GM12865 (cell line): ENCODE measurements around the gene PEX16.

ENCODE experiments used
- DNase-seq: peaks from one replicate; pipeline ENCODE4 v3.0.0; 2010; ENCODE audit warnings: low read depth
- H3K4me3 ChIP-seq: 2 replicates; pipeline ENCODE4 v1.5.1; 2011; ENCODE audit warnings: mild to moderate bottlenecking, low read depth, low read length, control low read depth
- TF ChIP-seq, protein P1 (sequence below): IDR thresholded peaks from 2 replicates; pipeline ENCODE4 v1.5.1; 2011; ENCODE audit warnings: low read length, control low read depth, low read depth, inconsistent platforms; ENCODE audit not compliant: insufficient read depth; ENCODE audit errors: missing control alignments

PEX16 gene

DNA sequence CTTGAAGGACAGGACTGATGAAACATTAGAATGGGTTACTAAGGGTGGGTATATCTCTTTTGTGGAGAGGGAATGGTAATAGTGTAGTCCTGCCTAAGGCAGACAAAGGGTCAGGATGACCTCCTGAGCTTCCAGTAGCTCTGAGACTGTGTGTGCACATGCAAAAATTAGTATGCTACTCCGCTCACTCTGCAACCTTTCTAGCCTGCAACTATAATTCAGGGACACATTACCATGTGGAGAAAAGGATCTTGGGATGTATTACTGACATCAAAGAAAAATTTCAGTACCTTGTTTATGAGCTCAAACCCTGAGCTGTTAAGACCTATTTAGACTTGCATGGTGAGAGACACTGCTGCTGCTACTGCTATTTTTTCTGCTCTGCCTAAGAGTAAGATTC, 30.2 kb upstream of the PEX16 start:
- TF ChIP-seq, protein P1, sequence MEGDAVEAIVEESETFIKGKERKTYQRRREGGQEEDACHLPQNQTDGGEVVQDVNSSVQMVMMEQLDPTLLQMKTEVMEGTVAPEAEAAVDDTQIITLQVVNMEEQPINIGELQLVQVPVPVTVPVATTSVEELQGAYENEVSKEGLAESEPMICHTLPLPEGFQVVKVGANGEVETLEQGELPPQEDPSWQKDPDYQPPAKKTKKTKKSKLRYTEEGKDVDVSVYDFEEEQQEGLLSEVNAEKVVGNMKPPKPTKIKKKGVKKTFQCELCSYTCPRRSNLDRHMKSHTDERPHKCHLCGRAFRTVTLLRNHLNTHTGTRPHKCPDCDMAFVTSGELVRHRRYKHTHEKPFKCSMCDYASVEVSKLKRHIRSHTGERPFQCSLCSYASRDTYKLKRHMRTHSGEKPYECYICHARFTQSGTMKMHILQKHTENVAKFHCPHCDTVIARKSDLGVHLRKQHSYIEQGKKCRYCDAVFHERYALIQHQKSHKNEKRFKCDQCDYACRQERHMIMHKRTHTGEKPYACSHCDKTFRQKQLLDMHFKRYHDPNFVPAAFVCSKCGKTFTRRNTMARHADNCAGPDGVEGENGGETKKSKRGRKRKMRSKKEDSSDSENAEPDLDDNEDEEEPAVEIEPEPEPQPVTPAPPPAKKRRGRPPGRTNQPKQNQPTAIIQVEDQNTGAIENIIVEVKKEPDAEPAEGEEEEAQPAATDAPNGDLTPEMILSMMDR = no peak
- H3K4me3 ChIP-seq = no peak overlapping the region
- no peak for DNase-seq

DNA sequence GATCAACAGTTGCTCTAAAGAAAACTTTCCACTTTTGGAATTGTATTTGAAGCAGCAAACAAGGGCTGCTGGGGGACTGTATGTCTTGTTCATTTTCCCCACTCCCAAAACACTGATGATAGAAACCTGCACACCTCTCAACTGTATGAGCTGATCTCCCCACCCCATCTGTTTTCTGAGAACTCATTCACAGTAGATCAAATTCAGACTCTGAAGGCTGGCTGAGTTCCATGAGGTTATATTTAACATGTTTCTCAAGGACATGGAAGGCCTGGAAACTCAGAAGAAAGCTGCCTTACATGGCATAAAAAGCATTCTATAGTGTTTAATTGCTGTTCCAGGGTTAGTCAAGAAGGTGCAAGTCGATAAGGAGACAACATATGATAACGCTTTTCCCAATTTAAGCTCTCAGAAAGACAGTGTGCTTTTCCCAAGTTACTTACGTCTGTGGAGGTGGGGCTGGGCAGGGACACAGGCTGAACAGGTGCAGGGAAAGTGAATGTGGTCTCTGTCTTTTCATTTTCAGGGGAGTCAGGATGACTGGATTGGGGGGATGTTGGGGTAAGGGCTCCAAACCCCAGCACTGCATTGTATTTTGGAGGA, 27.8 kb upstream of the PEX16 start:
- H3K4me3 ChIP-seq = no peak overlapping the region
- DNase-seq = no peak
- TF ChIP-seq, protein P1 = no peak

DNA sequence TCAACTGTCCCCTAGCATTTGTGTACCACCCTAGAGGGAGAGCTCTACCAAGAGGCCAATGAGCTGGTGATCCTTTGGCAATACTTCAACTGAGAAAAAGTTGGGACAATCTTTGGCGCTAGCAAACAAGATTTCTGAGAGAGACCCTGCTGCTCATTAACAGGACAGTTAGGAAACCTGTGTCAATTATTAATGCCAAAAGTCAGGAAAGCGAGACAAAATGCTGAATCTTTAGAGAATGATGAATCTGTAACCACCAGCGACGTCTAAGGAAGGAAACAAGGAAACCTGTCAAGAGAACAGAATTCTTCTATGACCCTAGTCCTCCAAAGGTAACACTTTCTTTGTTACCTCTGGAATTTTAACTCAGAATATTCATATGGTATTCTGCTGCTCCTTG, 24.7 kb upstream of the PEX16 start:
- no peak for DNase-seq
- TF ChIP-seq, protein P1 = no peak
- H3K4me3 ChIP-seq = no peak overlapping the region

DNA sequence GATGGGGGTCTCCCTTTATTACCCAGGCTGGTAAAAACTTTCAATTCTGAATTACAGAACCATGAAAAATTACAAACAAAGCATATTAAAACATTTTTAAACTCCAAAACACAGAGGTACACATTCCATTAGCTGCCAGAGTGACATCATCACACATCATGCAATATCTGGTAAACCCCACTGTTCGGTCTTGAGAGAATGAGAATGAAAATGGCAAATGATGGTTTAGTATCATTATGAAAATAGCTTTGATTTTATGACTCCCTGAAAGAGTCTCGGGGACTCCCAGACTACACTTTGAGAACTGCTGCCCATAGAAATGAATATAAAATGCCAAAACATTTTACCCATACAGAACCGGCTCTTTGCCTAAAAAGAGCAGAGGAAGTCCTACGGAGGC, 23.6 kb upstream of the PEX16 start:
- TF ChIP-seq, protein P1 = no peak
- no peak overlapping the region for H3K4me3 ChIP-seq
- no peak for DNase-seq

DNA sequence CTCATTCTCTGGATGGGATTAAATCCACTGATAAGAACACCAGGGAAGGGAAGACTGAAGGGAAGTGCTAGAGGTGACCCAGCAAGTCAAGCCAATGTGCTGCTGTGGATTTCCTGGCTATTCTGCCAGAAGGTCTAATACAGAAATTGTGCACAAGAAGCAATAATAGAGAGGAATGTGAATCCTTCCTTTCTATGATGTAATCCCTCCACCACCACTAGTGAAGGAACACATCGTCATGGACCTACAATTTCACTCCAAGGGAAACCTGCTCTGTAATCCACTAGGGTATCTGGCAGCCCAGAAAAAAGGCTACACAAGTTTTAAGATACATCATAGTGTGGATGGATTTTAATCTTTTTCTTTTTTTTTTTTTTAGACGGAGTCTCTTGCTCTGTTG, 22.2 kb upstream of the PEX16 start:
- no peak overlapping the region for H3K4me3 ChIP-seq
- no peak for DNase-seq
- TF ChIP-seq, protein P1 = no peak

DNA sequence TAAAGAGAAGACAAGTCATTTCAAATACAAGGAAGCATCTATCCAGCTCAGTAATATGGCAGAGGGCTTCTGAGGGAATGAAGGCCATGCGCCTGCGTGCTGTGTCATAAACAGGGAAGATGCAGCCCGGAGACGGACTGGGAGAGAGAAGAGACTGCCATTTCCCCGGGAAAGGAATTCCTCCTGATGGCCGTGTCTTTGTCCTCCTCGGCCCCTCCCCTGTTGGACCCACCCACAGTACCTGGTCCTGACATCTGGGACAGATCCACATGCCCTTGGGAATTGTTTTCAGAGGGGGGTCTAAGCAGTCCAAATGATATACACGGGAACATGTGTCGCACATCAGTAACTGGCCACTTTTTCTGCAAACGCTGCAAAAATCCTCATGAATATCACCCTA, 20.2 kb upstream of the PEX16 start:
- no peak for DNase-seq
- TF ChIP-seq, protein P1 = no peak
- H3K4me3 ChIP-seq = no peak overlapping the region

DNA sequence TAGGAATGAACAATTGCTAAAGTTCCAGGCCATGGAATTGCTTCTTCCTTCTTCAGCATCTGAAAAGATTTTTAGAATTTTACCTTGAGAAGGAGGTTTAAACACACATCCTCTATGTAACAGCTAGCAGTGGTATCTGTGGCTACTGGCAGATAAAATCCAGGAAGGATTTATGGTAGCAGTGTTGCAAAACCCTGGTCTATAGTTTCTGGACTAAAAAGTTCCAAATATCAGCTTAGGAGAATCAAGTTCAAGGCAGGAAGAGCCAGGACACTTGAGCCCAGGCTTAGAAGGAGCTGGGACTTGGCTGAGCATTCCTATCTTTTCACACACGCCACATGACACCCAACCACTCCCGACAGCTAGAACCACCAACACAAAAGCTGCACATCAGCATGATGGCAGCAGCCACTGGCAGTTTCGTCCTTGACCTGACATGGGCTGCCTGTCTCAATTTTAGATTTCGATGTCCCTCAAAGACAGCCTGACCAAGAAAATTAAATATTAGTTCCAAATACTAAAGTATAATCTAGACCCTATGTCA, 18.9 kb upstream of the PEX16 start:
- TF ChIP-seq, protein P1 = no peak
- DNase-seq = no peak
- H3K4me3 ChIP-seq = no peak overlapping the region
